Cardiac muscle cell (in vitro differentiated cells and primary cell): ENCODE measurements around the gene USP46. TPM values are rescaled to one million over a fixed set of nuclear protein-coding genes. Genes with fewer than 3 reads are reported as not detected.
A peak's percentile ranks its signal among the peaks of the same experiment; 100 is the strongest.

Experiments
- DNase-seq, 2 donors: peaks; one replicate each; pipeline versions ENCODE4 v3.0.0 to v3.0.0-alpha.2; 2010 to 2017; ENCODE audit warnings: low read depth in 1 of 2, low spot score in 1 of 2
- H3K27ac ChIP-seq: fragments of 200-600 bp; sonication (generic); 2 replicates; pipeline ENCODE4 v1.5.1; 2016
- H3K27me3 ChIP-seq: fragments of 200-600 bp; sonication (generic); 2 replicates; pipeline ENCODE4 v1.6.0; 2016; ENCODE audit warnings: control low read depth
- H3K36me3 ChIP-seq: fragments of 200-600 bp; sonication (generic); 2 replicates; pipeline ENCODE4 v1.5.1; 2016; ENCODE audit warnings: control low read depth
- H3K4me1 ChIP-seq: fragments of 200-600 bp; sonication (generic); 2 replicates; pipeline ENCODE4 v1.8.1; 2017; ENCODE audit warnings: low read depth, mild to moderate bottlenecking, mixed run types
- H3K4me3 ChIP-seq: fragments of 200-600 bp; sonication (generic); 2 replicates; pipeline ENCODE4 v1.5.1; 2016; ENCODE audit warnings: mild to moderate bottlenecking
- H3K9me3 ChIP-seq: fragments of 200-600 bp; sonication (generic); 2 replicates; pipeline ENCODE4 v1.5.1; 2017; ENCODE audit warnings: low read depth, mild to moderate bottlenecking, control low read depth
- CTCF ChIP-seq: IDR thresholded peaks from 2 replicates; pipeline ENCODE4 v1.5.1; 2012; ENCODE audit warnings: low read depth, mild to moderate bottlenecking, low read length
- polyA plus RNA-seq: library from polyadenylated mRNA; unstranded; fragments of >200 nt; fragmentation: Nextera tagmentation; extraction: Ambion mirVana; gene quantifications from 2 replicates; pipeline ENCODE4 v1.2.1, GENCODE V29; 2016
- total RNA-seq: library from RNA; depleted of rRNA; stranded (reverse); fragments of >200 nt; gene quantifications from 2 replicates; pipeline ENCODE4 v1.2.3, GENCODE V29; 2016

USP46 gene
- total and polyA plus RNA-seq, 2 experiments from 2014 or later, result 18.3 to 24.2 TPM

DNA sequence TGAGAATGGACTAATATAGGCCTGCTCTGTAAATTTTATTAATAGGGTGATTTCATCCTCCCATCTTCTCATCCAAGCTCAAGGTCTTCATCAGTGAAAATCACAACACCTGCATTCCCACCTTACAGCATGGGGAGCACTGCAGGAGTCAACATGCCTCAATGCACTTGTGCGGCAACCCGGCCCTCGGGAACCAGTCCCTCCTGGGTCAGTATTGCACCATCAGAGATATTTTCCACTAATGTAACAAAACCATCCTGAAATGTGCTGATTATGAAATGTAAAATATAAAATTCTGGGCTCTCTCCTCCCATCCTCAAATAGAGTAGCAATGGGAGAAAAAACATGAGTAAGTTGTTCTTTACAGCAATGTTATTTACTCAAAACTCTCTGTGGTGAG, 13.0 kb downstream of the USP46 start:
- Histone ChIP-seq H3K27ac (no peak overlapping the region), H3K27me3 (no peaks in the 10 kb centered on the region), H3K36me3 (peaks cover 6% of the 10 kb centered on the region), H3K4me1 (peaks cover 18% of the 10 kb centered on the region), H3K9me3 (no peaks in the 10 kb centered on the region), H3K4me3 (no peak overlapping the region)
- no peak for TF ChIP-seq CTCF
- no peak for DNase-seq

GRCh38 chr4:52645300-52645699, 13.8 kb downstream of the USP46 start:
- H3K27me3 ChIP-seq, result no peaks in the 10 kb centered on the region
- peaks cover 2% of the 10 kb centered on the region for H3K36me3 ChIP-seq
- TF ChIP-seq CTCF, result no peak
- H3K27ac ChIP-seq, result no peak overlapping the region
- peaks cover 24% of the 10 kb centered on the region for H3K4me1 ChIP-seq
- H3K9me3 ChIP-seq, result no peaks in the 10 kb centered on the region
- no peak overlapping the region for H3K4me3 ChIP-seq
- DNase-seq, result no peak

DNA sequence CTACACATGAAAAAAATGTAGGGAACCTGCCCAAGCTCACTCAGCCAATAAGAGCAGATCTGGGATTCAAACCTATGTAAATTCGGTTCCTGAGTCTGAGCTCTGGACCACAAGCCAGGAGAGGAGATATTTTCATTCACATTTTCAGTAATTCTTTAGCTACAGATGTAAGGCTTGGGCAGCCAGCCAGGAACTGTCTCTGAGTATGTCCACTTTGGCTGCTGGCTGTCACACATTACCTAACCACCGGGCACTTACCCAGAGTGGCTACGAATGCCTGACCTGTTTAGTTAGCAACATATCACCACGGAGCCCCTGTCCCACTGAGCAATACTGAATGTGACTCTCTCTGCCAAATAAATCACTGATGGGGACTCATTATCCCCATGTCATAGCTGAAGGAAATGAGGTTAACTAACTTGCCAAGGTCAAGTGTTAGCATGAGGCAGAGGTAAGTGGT, 15.3 kb downstream of the USP46 start:
- TF ChIP-seq CTCF, result no peak
- no peaks in the 10 kb centered on the region for H3K36me3 ChIP-seq
- H3K9me3 ChIP-seq, result no peaks in the 10 kb centered on the region
- peak; percentile 76 to 81 for DNase-seq
- no peaks in the 10 kb centered on the region for H3K27me3 ChIP-seq
- peak overlapping the region; percentile 1 for H3K27ac ChIP-seq
- H3K4me3 ChIP-seq, result no peak overlapping the region
- H3K4me1 ChIP-seq, result peaks cover 24% of the 10 kb centered on the region

DNA sequence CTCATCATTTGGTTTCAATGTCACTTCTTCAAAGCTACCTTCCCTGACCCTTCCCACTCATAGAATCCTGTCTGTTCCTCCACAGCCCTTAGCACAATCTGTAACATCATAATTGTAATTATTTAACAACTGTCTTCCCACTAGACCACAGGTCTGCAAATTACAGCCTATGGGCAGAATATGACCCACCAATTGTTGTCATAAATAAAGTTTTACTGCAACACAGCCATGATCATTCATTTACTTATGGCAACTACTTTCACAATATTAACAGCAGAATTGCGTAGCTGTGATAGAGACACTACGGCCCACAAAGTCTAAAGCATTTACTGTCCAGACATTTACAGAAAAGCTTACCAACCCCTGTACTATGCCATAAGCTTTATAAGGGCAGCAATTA, 15.9 kb downstream of the USP46 start:
- no peak for DNase-seq
- H3K9me3 ChIP-seq, result no peaks in the 10 kb centered on the region
- peaks cover 24% of the 10 kb centered on the region for H3K4me1 ChIP-seq
- no peaks in the 10 kb centered on the region for H3K27me3 ChIP-seq
- H3K27ac ChIP-seq, result no peak overlapping the region
- H3K36me3 ChIP-seq, result no peaks in the 10 kb centered on the region
- TF ChIP-seq CTCF, result no peak
- no peak overlapping the region for H3K4me3 ChIP-seq

DNA sequence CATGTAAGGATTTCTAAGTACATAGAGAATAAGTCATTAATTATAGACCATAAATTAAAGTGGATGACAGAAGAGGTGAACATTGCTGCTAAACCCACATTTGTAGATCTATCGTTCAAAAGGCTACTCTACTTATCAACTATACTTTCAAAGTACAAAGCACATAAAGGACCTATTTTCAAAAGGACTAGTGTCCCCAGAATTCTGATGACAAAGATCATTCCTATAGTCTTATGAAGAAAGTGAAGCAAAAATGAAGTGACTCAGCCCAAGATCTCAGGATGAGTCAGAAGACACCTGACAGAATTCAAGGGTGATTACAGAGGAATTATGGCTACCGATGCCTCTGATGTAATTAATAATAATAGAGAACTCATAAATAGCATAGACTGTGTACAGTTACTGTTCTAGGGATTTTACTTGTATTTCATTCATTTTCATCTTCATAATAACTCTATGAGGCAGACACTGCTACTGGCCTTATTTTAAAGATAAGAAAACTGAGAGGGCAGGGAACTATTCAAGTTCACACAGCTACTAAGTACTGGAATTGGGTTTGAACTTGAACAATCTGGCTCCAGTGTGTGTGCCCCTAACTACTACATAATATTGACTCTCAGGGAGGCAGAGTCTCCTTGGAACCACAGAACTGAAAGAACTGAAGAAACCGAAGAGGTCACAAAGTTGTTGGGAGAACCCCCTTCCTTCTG, 17.1 kb downstream of the USP46 start:
- no peak overlapping the region for H3K4me3 ChIP-seq
- TF ChIP-seq CTCF, result no peak
- peaks cover 24% of the 10 kb centered on the region for H3K4me1 ChIP-seq
- H3K27me3 ChIP-seq, result no peaks in the 10 kb centered on the region
- H3K36me3 ChIP-seq, result no peaks in the 10 kb centered on the region
- H3K9me3 ChIP-seq, result no peaks in the 10 kb centered on the region
- H3K27ac ChIP-seq, result no peak overlapping the region
- no peak for DNase-seq
